Measurements from ENCODE around the gene HENMT1. TPM values are rescaled to one million over a fixed set of nuclear protein-coding genes. Genes with fewer than 3 reads are reported as not detected.

The HENMT1 gene
- polyA plus RNA-seq, 2 of the 4 experiments (the other 2 are of a cell fraction), result 8.1 to 9.7 TPM

DNA sequence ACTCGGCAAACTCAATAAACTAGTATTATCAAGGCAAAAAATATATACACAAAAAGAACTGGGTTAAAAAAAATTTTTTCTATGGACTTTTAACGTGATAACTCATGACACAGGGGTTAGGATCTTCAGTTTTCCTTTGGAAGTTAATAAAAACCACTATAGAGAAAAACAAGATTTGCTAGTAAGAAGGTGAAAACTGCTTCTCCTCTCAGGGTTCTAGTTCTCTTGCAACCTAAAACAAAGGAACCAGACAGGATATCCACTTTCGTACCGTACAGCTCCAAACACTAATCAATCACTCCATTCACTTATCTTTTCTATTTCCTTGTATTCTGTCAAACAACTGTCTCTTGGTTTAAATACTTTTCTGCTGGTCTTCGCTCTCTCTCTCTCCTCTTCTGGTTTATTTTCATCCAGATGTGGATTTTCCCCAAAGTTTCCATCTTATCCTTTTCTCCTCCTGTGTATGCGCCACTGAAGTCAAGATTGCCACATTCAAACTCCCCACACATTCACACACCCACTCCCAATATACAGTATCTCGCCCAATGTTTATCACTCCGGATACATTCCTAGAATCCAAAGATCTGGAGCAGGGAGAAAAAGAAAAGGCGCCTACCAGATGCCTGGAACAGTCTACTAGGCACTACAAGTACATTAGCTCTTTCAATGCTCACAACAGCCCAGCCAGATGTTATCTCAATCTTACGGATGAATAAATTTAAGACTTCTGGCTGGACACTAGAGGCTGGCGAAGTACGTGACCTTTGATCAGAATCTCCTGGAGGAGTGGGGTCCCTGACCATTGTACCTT is 30.4 kb upstream of the HENMT1 start:
- no peak for TF ChIP-seq HEYL (CRISPR knock-in tag; IDR thresholded peaks at IDR 0.05)
- H3K9me3 ChIP-seq, result no peaks in the 10 kb centered on the region
- DNase-seq (ENCODE audit: low read depth in 1 of 2, low spot score in 1 of 2) (no peak), FAIRE-seq (no peak), ATAC-seq (peak; percentile 6 to 15; a peak in 4 of 6 replicates)
- WGBS (ENCODE audit: missing lambda C conversion rate), result 38% methylated on average over 12 of the region's 12 CpGs
- peak overlapping the region; percentile 94 to 96 for H3K27ac ChIP-seq
- peak overlapping the region; percentile 96 for H3K4me3 ChIP-seq
- ChIA-PET CTCF (interaction anchor here (1.2 to 2.1 kb wide), 2 partner anchors 53 to 207 kb away, joined by 5 to 8 read pairs; no protein-coding TSS in a partner anchor), POLR2A (interaction anchor here (0.8 to 2.7 kb wide), 20 partner anchors 8 to 491 kb away, joined by 3 to 32 read pairs (median 6); partner anchors contain the start of genes EEIG2, GPSM2, HENMT1 and SLC25A24)
- peak overlapping the region; percentile 85 for H3K4me2 ChIP-seq
- peaks cover 19% of the 10 kb centered on the region; the same call in 2 of the 3 replicates for H3K4me1 ChIP-seq

DNA sequence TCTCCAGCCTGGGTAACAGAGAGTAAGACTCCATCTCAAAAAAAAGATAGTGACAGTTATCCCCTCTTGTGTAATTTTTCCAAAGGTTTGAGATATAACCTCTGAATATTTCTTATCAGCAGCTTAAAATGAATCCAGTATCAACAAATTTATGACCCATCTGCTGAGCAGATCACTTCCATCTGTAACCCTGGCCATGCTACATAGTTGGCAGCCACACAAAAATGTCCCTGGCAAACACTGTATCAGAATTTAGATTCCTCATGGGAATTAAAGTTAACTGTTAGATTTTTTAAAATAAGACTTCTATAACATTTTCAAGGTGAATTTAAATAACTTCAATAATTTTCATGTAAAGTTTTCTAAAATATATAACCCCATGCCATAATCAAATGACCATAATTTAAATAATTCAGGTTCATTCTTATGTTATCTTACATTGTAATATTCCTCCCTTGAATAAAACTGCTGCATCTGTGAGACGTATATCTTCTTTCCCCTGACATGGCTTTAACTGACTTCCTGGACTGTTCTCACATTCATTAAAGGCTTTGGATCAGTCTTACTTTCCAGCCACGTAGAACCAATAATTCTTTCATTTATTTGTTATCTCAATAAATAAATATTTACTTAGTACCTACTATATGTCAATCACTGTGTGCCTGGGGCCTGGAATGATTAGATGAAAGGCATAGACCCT is 25.9 kb upstream of the HENMT1 start:
- 41% methylated on average over 2 of the region's 2 CpGs for WGBS (ENCODE audit: missing lambda C conversion rate)
- no peaks in the 10 kb centered on the region for H3K9me3 ChIP-seq
- ChIA-PET CTCF (interaction anchor here (0.6 kb wide), 1 partner anchor 42 kb away, joined by 4 read pairs; no protein-coding TSS in a partner anchor), POLR2A (no interaction called here)
- TF ChIP-seq CHD2 (IDR thresholded peaks at IDR 0.05; ENCODE audit: low read length, partially characterized antibody) (no peak), HOXB5 (CRISPR knock-in tag; IDR thresholded peaks at IDR 0.05) (no peak), ZSCAN20 (CRISPR knock-in tag; IDR thresholded peaks at IDR 0.05) (no peak), KDM5A (IDR thresholded peaks at IDR 0.05) (no peak), GATA3 (IDR thresholded peaks at IDR 0.05; ENCODE audit: borderline replicate concordance) (no peak), MAZ (IDR thresholded peaks at IDR 0.05; ENCODE audit: borderline replicate concordance, low read depth, low read length) (no peak), HOXA7 (CRISPR knock-in tag; IDR thresholded peaks at IDR 0.05) (no peak), SREBF2 (IDR thresholded peaks at IDR 0.05) (no peak), TFCP2L1 (CRISPR knock-in tag; IDR thresholded peaks at IDR 0.05) (no peak)
- TF ChIP-seq, protein P1, sequence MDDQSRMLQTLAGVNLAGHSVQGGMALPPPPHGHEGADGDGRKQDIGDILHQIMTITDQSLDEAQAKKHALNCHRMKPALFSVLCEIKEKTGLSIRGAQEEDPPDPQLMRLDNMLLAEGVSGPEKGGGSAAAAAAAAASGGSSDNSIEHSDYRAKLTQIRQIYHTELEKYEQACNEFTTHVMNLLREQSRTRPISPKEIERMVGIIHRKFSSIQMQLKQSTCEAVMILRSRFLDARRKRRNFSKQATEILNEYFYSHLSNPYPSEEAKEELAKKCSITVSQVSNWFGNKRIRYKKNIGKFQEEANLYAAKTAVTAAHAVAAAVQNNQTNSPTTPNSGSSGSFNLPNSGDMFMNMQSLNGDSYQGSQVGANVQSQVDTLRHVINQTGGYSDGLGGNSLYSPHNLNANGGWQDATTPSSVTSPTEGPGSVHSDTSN (IDR thresholded peaks at IDR 0.05), result no peak
- TF ChIP-seq, protein P2, sequence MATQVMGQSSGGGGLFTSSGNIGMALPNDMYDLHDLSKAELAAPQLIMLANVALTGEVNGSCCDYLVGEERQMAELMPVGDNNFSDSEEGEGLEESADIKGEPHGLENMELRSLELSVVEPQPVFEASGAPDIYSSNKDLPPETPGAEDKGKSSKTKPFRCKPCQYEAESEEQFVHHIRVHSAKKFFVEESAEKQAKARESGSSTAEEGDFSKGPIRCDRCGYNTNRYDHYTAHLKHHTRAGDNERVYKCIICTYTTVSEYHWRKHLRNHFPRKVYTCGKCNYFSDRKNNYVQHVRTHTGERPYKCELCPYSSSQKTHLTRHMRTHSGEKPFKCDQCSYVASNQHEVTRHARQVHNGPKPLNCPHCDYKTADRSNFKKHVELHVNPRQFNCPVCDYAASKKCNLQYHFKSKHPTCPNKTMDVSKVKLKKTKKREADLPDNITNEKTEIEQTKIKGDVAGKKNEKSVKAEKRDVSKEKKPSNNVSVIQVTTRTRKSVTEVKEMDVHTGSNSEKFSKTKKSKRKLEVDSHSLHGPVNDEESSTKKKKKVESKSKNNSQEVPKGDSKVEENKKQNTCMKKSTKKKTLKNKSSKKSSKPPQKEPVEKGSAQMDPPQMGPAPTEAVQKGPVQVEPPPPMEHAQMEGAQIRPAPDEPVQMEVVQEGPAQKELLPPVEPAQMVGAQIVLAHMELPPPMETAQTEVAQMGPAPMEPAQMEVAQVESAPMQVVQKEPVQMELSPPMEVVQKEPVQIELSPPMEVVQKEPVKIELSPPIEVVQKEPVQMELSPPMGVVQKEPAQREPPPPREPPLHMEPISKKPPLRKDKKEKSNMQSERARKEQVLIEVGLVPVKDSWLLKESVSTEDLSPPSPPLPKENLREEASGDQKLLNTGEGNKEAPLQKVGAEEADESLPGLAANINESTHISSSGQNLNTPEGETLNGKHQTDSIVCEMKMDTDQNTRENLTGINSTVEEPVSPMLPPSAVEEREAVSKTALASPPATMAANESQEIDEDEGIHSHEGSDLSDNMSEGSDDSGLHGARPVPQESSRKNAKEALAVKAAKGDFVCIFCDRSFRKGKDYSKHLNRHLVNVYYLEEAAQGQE (IDR thresholded peaks at IDR 0.05), result no peak
- TF ChIP-seq, protein P3, sequence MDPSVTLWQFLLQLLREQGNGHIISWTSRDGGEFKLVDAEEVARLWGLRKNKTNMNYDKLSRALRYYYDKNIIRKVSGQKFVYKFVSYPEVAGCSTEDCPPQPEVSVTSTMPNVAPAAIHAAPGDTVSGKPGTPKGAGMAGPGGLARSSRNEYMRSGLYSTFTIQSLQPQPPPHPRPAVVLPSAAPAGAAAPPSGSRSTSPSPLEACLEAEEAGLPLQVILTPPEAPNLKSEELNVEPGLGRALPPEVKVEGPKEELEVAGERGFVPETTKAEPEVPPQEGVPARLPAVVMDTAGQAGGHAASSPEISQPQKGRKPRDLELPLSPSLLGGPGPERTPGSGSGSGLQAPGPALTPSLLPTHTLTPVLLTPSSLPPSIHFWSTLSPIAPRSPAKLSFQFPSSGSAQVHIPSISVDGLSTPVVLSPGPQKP (IDR thresholded peaks at IDR 0.05; ENCODE audit: low read depth, low read length), result no peak
- no peak for DNase-seq (ENCODE audit: low read depth in 1 of 2, low spot score in 1 of 2)
- no peak overlapping the region for H3K4me3 ChIP-seq
- no peak for FAIRE-seq
- no peak overlapping the region for H3K4me2 ChIP-seq
- no peak overlapping the region for H3K27ac ChIP-seq
- ATAC-seq, result no peak
- 0 out of 3 replicates have a peak, but pooled peaks cover 4% of the 10 kb centered on the region for H3K4me1 ChIP-seq

DNA sequence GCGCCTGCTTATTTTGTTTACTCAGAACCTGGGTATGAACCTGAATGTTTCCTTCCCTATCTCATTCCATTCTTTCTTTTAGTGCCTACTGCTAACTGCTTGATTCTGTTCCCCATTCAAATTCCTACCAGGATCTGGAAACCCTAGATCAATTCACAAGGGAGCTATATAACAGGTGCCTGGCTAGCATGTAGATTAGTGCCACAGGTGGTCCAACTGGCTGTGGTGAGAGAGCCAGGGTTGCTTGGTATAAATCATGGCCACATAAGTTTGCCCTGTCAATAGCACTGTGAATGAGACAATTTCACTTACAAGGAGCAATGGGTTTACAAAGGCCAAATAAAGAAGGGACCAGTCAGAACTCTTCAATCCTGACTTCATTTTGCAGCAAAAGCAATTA is 24.6 kb upstream of the HENMT1 start:
- ATAC-seq (no peak), FAIRE-seq (no peak), DNase-seq (ENCODE audit: low read depth in 1 of 2, low spot score in 1 of 2) (no peak)
- ChIA-PET POLR2A (no interaction called here), CTCF (interaction anchor here (0.6 kb wide), 1 partner anchor 131 kb away, joined by 3 read pairs; no protein-coding TSS in a partner anchor)
- Histone ChIP-seq H3K4me1 (no peaks in the 10 kb centered on the region), H3K27ac (no peak overlapping the region), H3K4me2 (no peak overlapping the region), H3K9me3 (no peaks in the 10 kb centered on the region), H3K4me3 (no peak overlapping the region)
- WGBS (ENCODE audit: missing lambda C conversion rate), result 83% methylated on average over 1 of the region's 1 CpG
- TF ChIP-seq POLR2A (IDR thresholded peaks at IDR 0.05; ENCODE audit: low read length) (no peak), FOSL2 (IDR thresholded peaks at IDR 0.05) (no peak), FOSL2 (CRISPR knock-in tag; IDR thresholded peaks at IDR 0.05) (no peak), TP53 (CRISPR knock-in tag; IDR thresholded peaks at IDR 0.05) (no peak), CBX8 (IDR thresholded peaks at IDR 0.05) (no peak), JUN (IDR thresholded peaks at IDR 0.05) (no peak), RAD21 (conservative IDR thresholded peaks at IDR 0.05 in 1 of 2, IDR thresholded peaks at IDR 0.05 in 1 of 2) (no peak), RCOR1 (IDR thresholded peaks at IDR 0.05; ENCODE audit: low read depth, low read length) (no peak), EHF (CRISPR knock-in tag; IDR thresholded peaks at IDR 0.05) (no peak), SMC3 (IDR thresholded peaks at IDR 0.05) (no peak), KDM1A (IDR thresholded peaks at IDR 0.05; ENCODE audit: low read depth) (no peak), CBX2 (IDR thresholded peaks at IDR 0.05; ENCODE audit: borderline replicate concordance, low read depth) (no peak), JUNB (IDR thresholded peaks at IDR 0.05) (no peak), ESRRA (IDR thresholded peaks at IDR 0.05; ENCODE audit: borderline replicate concordance, low read length) (no peak)
- TF ChIP-seq, protein P4, sequence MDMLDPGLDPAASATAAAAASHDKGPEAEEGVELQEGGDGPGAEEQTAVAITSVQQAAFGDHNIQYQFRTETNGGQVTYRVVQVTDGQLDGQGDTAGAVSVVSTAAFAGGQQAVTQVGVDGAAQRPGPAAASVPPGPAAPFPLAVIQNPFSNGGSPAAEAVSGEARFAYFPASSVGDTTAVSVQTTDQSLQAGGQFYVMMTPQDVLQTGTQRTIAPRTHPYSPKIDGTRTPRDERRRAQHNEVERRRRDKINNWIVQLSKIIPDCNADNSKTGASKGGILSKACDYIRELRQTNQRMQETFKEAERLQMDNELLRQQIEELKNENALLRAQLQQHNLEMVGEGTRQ (IDR thresholded peaks at IDR 0.05), result no peak
